Calu3 (cell line): ENCODE measurements around the gene NECAP2. TPM values are rescaled to one million over a fixed set of nuclear protein-coding genes. Genes with fewer than 3 reads are reported as not detected.

Experiments
- BruUV-seq: library from RNA; stranded (reverse); fragments of 400-500 nt; replicated peaks from 2 replicates; lab custom pipeline; 2021; lab: Mats Ljungman, UMichigan
- CTCF ChIA-PET: fragments of 300-600 bp; sonication (Branson Sonifier 250); formaldehyde crosslinking; loops from one replicate; lab custom pipeline; 2022; ENCODE audit warnings: antibody characterized with exemption; lab: Charles Lee
- DNase-seq: peaks from one replicate; pipeline ENCODE4 v3.0.0; 2022
- H3K27ac Mint-ChIP-seq: one replicate; pipeline ENCODE4 v1.8.0; 2022; ENCODE audit warnings: mixed read lengths; ENCODE audit not compliant: unreplicated experiment
- H3K27me3 Mint-ChIP-seq: one replicate; pipeline ENCODE4 v1.8.0; 2022; ENCODE audit warnings: mixed read lengths; ENCODE audit not compliant: unreplicated experiment
- H3K36me3 Mint-ChIP-seq: one replicate; pipeline ENCODE4 v1.8.0; 2022; ENCODE audit warnings: mild to moderate bottlenecking, moderate library complexity, mixed read lengths; ENCODE audit not compliant: insufficient read depth, unreplicated experiment
- H3K4me1 Mint-ChIP-seq: one replicate; pipeline ENCODE4 v1.8.0; 2022; ENCODE audit warnings: mild to moderate bottlenecking, low read depth, mixed read lengths; ENCODE audit not compliant: unreplicated experiment
- H3K4me3 Mint-ChIP-seq: one replicate; pipeline ENCODE4 v1.8.0; 2022; ENCODE audit warnings: mild to moderate bottlenecking, low read depth, moderate library complexity, mixed read lengths; ENCODE audit not compliant: unreplicated experiment
- H3K9me3 Mint-ChIP-seq: one replicate; pipeline ENCODE4 v1.8.0; 2022; ENCODE audit warnings: low read depth, mixed read lengths; ENCODE audit not compliant: unreplicated experiment
- intact Hi-C: fragments of 100-400 bp; cut with micrococcal nuclease; formaldehyde crosslinking; loops from one replicate; pipeline ENCODE4 v1.10.0; 2022; ENCODE audit not compliant: unreplicated experiment
- total RNA-seq: library from RNA; stranded (reverse); gene quantifications from 2 replicates; pipeline ENCODE4 v1.2.3, GENCODE V29; 2022
- TF ChIP-seq, protein P1 (sequence below): fragments of 200-600 bp; IDR thresholded peaks from one replicate; pipeline ENCODE4 v1.8.0; 2022; ENCODE audit warnings: antibody characterized with exemption; ENCODE audit not compliant: unreplicated experiment

The NECAP2 gene
- total RNA-seq, 1 experiment from 2014 or later: 28.1 TPM

DNA sequence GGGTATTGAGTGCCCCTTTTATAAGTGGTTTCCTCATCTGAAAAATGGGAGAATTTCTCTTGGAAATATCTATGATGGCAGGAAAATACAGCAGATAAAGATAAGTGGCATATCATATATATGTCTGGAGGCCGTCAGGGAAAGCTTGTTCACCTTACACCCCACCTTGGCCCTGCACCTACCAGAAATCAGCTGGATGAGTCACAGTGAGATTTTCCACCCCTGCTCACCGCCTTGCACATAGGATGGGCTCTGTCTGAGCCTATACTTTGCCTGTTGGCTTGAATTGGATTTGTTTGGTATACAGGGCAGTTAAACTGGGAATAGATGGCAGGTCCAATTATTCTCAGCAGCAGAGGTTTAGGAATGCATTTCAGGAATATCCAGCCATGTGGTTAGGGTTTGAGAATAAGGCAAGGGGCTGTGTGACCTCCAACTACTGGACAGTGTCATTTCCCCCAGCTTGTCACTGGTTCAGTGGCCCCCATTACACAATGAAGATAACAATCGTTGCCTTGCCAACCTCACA lies 3.5 kb upstream of the NECAP2 start, which contains the start of gene SPATA21:
TSS of gene SPATA21 (minus strand) at position 479 of the 529 bp plus-strand sequence. CDS start 6,053 bp downstream, outside the sequence.
- H3K36me3 Mint-ChIP-seq: peaks cover 18% of the 10 kb centered on the region
- H3K4me3 Mint-ChIP-seq: no peak within 1 kb of the TSS
- peaks cover 8% of the 10 kb centered on the region for H3K4me1 Mint-ChIP-seq
- TF ChIP-seq, protein P1, sequence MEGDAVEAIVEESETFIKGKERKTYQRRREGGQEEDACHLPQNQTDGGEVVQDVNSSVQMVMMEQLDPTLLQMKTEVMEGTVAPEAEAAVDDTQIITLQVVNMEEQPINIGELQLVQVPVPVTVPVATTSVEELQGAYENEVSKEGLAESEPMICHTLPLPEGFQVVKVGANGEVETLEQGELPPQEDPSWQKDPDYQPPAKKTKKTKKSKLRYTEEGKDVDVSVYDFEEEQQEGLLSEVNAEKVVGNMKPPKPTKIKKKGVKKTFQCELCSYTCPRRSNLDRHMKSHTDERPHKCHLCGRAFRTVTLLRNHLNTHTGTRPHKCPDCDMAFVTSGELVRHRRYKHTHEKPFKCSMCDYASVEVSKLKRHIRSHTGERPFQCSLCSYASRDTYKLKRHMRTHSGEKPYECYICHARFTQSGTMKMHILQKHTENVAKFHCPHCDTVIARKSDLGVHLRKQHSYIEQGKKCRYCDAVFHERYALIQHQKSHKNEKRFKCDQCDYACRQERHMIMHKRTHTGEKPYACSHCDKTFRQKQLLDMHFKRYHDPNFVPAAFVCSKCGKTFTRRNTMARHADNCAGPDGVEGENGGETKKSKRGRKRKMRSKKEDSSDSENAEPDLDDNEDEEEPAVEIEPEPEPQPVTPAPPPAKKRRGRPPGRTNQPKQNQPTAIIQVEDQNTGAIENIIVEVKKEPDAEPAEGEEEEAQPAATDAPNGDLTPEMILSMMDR: no peak
- peaks cover 19% of the 10 kb centered on the region for H3K27me3 Mint-ChIP-seq
- no peak for DNase-seq
- H3K27ac Mint-ChIP-seq: no peak within 1 kb of the TSS
- BruUV-seq: no TSS peak
- intact Hi-C loops: no loop called here
- H3K9me3 Mint-ChIP-seq: no peaks in the 10 kb centered on the region
- CTCF ChIA-PET: no interaction called here

DNA sequence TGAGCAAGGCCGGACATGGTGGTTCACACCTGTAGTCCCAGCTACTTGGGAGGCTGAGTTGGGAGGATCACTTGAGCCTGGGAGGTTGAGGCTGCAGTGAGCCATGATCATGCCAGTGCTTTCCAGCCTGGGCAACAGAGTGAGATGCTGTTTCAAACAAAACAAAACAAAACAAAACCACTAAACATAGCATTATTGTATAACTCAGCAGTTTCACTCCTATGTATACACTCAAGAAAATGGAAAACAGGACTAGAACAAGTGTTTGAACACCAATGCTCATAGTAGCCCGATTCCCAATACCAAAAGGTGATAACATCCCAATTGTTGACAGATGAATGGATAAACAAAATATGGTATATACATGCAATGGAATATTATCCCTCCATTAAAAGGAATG lies 2.0 kb upstream of the NECAP2 start:
- Mint-ChIP-seq H3K4me3 (no peak overlapping the region), H3K36me3 (peaks cover 25% of the 10 kb centered on the region), H3K9me3 (no peaks in the 10 kb centered on the region), H3K27ac (no peak overlapping the region), H3K27me3 (peaks cover 4% of the 10 kb centered on the region), H3K4me1 (peaks cover 8% of the 10 kb centered on the region)
- CTCF ChIA-PET: no interaction called here
- intact Hi-C loops: no loop called here
- no TSS peak for BruUV-seq
- TF ChIP-seq, protein P1: no peak
- no peak for DNase-seq

DNA sequence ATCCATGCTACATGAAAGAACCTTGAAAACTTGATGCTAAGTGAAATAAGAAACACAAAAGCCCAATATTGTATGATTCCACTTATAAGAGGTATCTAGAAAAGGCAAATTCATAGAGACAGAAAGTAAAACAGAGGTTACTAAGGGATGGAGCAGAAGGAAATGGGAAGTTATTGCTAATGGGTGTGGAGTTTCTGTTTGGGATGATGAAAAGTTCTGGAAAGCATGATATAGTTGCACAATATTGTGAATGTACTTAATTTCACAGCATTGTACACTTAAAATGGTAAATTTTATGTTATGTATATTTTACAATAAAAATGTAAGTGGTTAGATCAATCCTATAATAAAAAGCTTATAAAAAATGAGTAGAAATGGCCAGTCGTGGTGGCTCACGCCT lies 1.6 kb upstream of the NECAP2 start:
- H3K27ac Mint-ChIP-seq: no peak overlapping the region
- DNase-seq: no peak
- H3K36me3 Mint-ChIP-seq: peaks cover 28% of the 10 kb centered on the region
- intact Hi-C loops: no loop called here
- CTCF ChIA-PET: no interaction called here
- H3K9me3 Mint-ChIP-seq: no peaks in the 10 kb centered on the region
- peaks cover 8% of the 10 kb centered on the region for H3K4me1 Mint-ChIP-seq
- H3K4me3 Mint-ChIP-seq: no peak overlapping the region
- H3K27me3 Mint-ChIP-seq: no peaks in the 10 kb centered on the region
- TF ChIP-seq, protein P1: no peak
- no TSS peak for BruUV-seq

DNA sequence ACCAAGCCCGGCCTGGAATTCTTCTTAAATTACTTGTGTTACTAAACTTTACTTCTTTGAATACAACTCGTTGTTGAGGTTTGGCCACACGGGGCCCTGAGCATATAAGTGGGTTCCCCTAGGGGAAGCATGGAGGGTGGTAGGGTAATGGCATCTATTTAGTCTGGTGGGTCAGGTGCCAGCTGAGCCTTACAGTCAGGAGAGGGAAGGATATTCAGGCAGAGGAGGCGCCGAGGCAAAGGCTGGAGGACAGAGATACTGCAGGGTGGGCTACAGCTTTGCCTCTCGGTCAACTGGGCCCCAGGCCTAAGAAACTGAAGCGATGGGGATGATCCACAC lies 424 bp upstream of the NECAP2 start:
- Mint-ChIP-seq H3K9me3 (no peaks in the 10 kb centered on the region), H3K4me3 (peak overlapping the region; percentile 81), H3K36me3 (peaks cover 28% of the 10 kb centered on the region), H3K27ac (peak overlapping the region; percentile 85), H3K4me1 (peaks cover 8% of the 10 kb centered on the region), H3K27me3 (no peaks in the 10 kb centered on the region)
- intact Hi-C loops: no loop called here
- CTCF ChIA-PET: interaction anchor here (0.6 kb wide), 1 partner anchor 16 kb away, joined by 4 read pairs; no protein-coding TSS in a partner anchor
- TF ChIP-seq, protein P1: no peak
- DNase-seq: no peak
- no TSS peak for BruUV-seq
